Measurements from ENCODE around the gene PTTG1. TPM values are rescaled to one million over a fixed set of nuclear protein-coding genes. Genes with fewer than 3 reads are reported as not detected.

The PTTG1 gene
- total and polyA plus RNA-seq, 2 experiments from 2014 or later = 69.8 to 246 TPM

GRCh38 chr5:160475864-160476438 lies 54.3 kb downstream of the PTTG1 start:
- TF ChIP-seq CTCF (IDR thresholded peaks at IDR 0.05; ENCODE audit: low read depth, low read length) = no peak
- no peaks in the 10 kb centered on the region for H3K9me3 ChIP-seq (ENCODE audit: low read depth)
- DNase-seq (ENCODE audit: low read depth in 1 of 2, low spot score in 1 of 2) = no peak
- no peaks in the 10 kb centered on the region for H3K4me1 ChIP-seq (ENCODE audit: low read depth)
- H3K27ac ChIP-seq = no peak overlapping the region
- no peaks in the 10 kb centered on the region for H3K36me3 ChIP-seq
- no peak overlapping the region for H3K4me3 ChIP-seq
- no peaks in the 10 kb centered on the region for H3K27me3 ChIP-seq

GRCh38 chr5:160477266-160477970 lies 55.8 kb downstream of the PTTG1 start:
- H3K4me3 ChIP-seq = no peak overlapping the region
- TF ChIP-seq CTCF (IDR thresholded peaks at IDR 0.05; ENCODE audit: low read depth, low read length) = no peak
- no peak for DNase-seq (ENCODE audit: low read depth in 1 of 2, low spot score in 1 of 2)
- no peak overlapping the region for H3K27ac ChIP-seq
- H3K27me3 ChIP-seq = no peaks in the 10 kb centered on the region
- no peaks in the 10 kb centered on the region for H3K4me1 ChIP-seq (ENCODE audit: low read depth)
- H3K36me3 ChIP-seq = no peaks in the 10 kb centered on the region
- H3K9me3 ChIP-seq (ENCODE audit: low read depth) = no peaks in the 10 kb centered on the region

GRCh38 chr5:160478163-160478562 lies 56.5 kb downstream of the PTTG1 start:
- Histone ChIP-seq H3K36me3 (no peaks in the 10 kb centered on the region), H3K27me3 (no peaks in the 10 kb centered on the region), H3K9me3 (ENCODE audit: low read depth) (no peaks in the 10 kb centered on the region), H3K4me3 (no peak overlapping the region), H3K4me1 (ENCODE audit: low read depth) (no peaks in the 10 kb centered on the region), H3K27ac (no peak overlapping the region)
- no peak for TF ChIP-seq CTCF (IDR thresholded peaks at IDR 0.05; ENCODE audit: low read depth, low read length)
- no peak for DNase-seq (ENCODE audit: low read depth in 1 of 2, low spot score in 1 of 2)

Other genes starting within 250 kb of the PTTG1 start
- gene FABP6, start 192.3 kb upstream of the PTTG1 start, total RNA-seq = not detected in 2 replicates
- gene FABP6, start 192.3 kb upstream of the PTTG1 start, polyA plus RNA-seq = 0.34 TPM in 1 of 2 replicates, not detected in the other
- 14.2 and 16.1 TPM in 2 replicates for gene CCNJL, start 109.3 kb upstream of the PTTG1 start, total RNA-seq
- gene CCNJL, start 109.3 kb upstream of the PTTG1 start, polyA plus RNA-seq = 12.1 and 14.1 TPM in 2 replicates
- not detected in 2 replicates for gene C1QTNF2, start 51.2 kb upstream of the PTTG1 start, total RNA-seq
- 0.24 TPM in 1 of 2 replicates, not detected in the other for gene C1QTNF2, start 51.2 kb upstream of the PTTG1 start, polyA plus RNA-seq
- 6.3 and 8.8 TPM in 2 replicates for gene FAM200C, start 21.8 kb upstream of the PTTG1 start, total RNA-seq
- 10.5 and 11.2 TPM in 2 replicates for gene FAM200C, start 21.8 kb upstream of the PTTG1 start, polyA plus RNA-seq
- 30.1 and 34.0 TPM in 2 replicates for gene SLU7, start 2.8 kb upstream of the PTTG1 start, total RNA-seq
- 44.7 and 49.7 TPM in 2 replicates for gene SLU7, start 2.8 kb upstream of the PTTG1 start, polyA plus RNA-seq